ENCODE results near the gene ASIC4.

ASIC4 gene

GRCh38 chr2:219554350-219554749 lies 40.1 kb downstream of the ASIC4 start:
- DNase-seq, result no peak

- no peak for DNase-seq
Observed at GRCh38 chr2:219555956-219556355, 41.7 kb downstream of the ASIC4 start.

GRCh38 chr2:219556413-219556812 lies 42.1 kb downstream of the ASIC4 start:
- DNase-seq, result no peak

GRCh38 chr2:219557320-219557719 lies 43.0 kb downstream of the ASIC4 start:
- no peak for DNase-seq

GRCh38 chr2:219557791-219558785 lies 43.8 kb downstream of the ASIC4 start:
- DNase-seq, result no peak

- DNase-seq, result no peak
Observed at GRCh38 chr2:219559156-219559915, 45.1 kb downstream of the ASIC4 start.

- DNase-seq, result peak in 1 of 2 donors; percentile 33
Observed at GRCh38 chr2:219560037-219560892, 46.0 kb downstream of the ASIC4 start.

GRCh38 chr2:219560893-219561178 lies 46.6 kb downstream of the ASIC4 start:
- no peak for DNase-seq

GRCh38 chr2:219561179-219562048 lies 47.1 kb downstream of the ASIC4 start:
- DNase-seq, result no peak

- DNase-seq, result no peak
Observed at GRCh38 chr2:219562049-219563020, 48.1 kb downstream of the ASIC4 start.

GRCh38 chr2:219563271-219563928 lies 49.1 kb downstream of the ASIC4 start:
- DNase-seq, result no peak

GRCh38 chr2:219565130-219566080 lies 51.1 kb downstream of the ASIC4 start:
- no peak for DNase-seq

GRCh38 chr2:219566640-219567039 lies 52.4 kb downstream of the ASIC4 start:
- no peak for DNase-seq

GRCh38 chr2:219567131-219567530 lies 52.8 kb downstream of the ASIC4 start:
- DNase-seq, result no peak

GRCh38 chr2:219567791-219568361 lies 53.6 kb downstream of the ASIC4 start:
- DNase-seq, result no peak

- DNase-seq, result no peak
Observed at GRCh38 chr2:219569041-219569440, 54.8 kb downstream of the ASIC4 start.

- DNase-seq, result no peak
Observed at GRCh38 chr2:219569635-219570034, 55.4 kb downstream of the ASIC4 start.

- DNase-seq, result peak in 1 of 2 donors; percentile 36
Observed at GRCh38 chr2:219570194-219570923, 56.1 kb downstream of the ASIC4 start.

Measured in stimulated activated CD4-positive, alpha-beta T cell treated with anti-CD3 and anti-CD28 coated beads, Interleukin-2, amount 100 ng/mL, for 24 hours (primary cell).